Panc1 (cell line): Measurements from ENCODE around the gene CEP128.

Experiments used
- CTCF ChIP-seq: fragments of 450-650 bp; IDR thresholded peaks from 2 replicates; pipeline ENCODE4 v1.5.1; 2017; ENCODE audit warnings: mild to moderate bottlenecking
- POLR2AphosphoS5 ChIP-seq: IDR thresholded peaks from 2 replicates; pipeline ENCODE4 v1.6.1; 2012; ENCODE audit warnings: mild to moderate bottlenecking, low read depth, low read length, moderate library complexity
- REST ChIP-seq, 2 experiments: IDR thresholded peaks; 2 replicates each; pipeline ENCODE4 v1.6.1; 2011 to 2012; ENCODE audit warnings: low read depth in 2 of 2, control low read depth in 1 of 2, low read length in 1 of 2, mild to moderate bottlenecking in 1 of 2, moderate library complexity in 1 of 2; ENCODE audit not compliant: insufficient read depth in 1 of 2
- SIN3A ChIP-seq: IDR thresholded peaks from 2 replicates; pipeline ENCODE4 v1.6.1; 2012; ENCODE audit warnings: low read depth, mild to moderate bottlenecking, low read length, moderate library complexity, borderline replicate concordance; ENCODE audit not compliant: insufficient read depth
- TCF7L2 ChIP-seq: IDR thresholded peaks from 2 replicates; pipeline ENCODE4 v1.6.1; 2011; ENCODE audit warnings: mild to moderate bottlenecking, low read depth, low read length, inconsistent platforms

- no peak for TF ChIP-seq CTCF
- no peak for TF ChIP-seq REST (IDR thresholded peaks at IDR 0.05; ENCODE audit: insufficient read depth in 1 of 2, low read depth in 2 of 2, low read length in 1 of 2)
- no peak for TF ChIP-seq POLR2AphosphoS5
- no peak for TF ChIP-seq SIN3A
- TF ChIP-seq TCF7L2 = no peak
These were observed 171.2 kb downstream of the CEP128 start for GRCh38 chr14:80770114-80770908.
